B cell (primary cell): ENCODE results near the gene SMIM7.

Experiments
- CTCF ChIP-seq: fragments of 200-600 bp; IDR thresholded peaks from one replicate; pipeline ENCODE4 v1.8.0; 2022; ENCODE audit warnings: antibody characterized with exemption, mild to moderate bottlenecking
- EZH2 ChIP-seq: IDR thresholded peaks from 2 replicates; pipeline ENCODE4 v1.6.1; 2012; ENCODE audit warnings: borderline replicate concordance, low read depth, mild to moderate bottlenecking, moderate library complexity, low read length; ENCODE audit not compliant: insufficient read depth, poor library complexity, severe bottlenecking

DNA sequence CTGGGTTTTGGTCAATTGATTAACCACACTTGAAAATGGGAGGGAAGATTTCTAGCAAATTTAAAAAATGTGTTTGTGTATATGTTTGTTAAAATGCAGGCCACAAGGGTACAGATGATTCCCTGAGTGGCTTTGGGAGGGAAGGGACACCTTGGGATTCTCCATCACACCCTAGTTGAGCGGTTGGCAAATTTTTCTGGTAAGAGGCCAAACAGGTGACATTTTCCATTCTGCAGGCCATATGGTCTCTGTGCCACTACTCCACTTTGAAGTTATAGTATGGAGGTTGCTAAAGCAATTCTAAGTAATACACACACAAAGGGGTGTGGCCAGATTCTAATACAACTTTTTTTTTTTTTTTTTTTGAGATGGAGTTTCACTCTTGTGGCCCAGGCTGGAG lies 19.0 kb downstream of the SMIM7 start:
- TF ChIP-seq CTCF: no peak
- no peak for TF ChIP-seq EZH2
